K562 (cell line): ENCODE measurements around the gene ADNP. TPM values are rescaled to one million over a fixed set of nuclear protein-coding genes. Genes with fewer than 3 reads are reported as not detected.

Experiments used
- EHMT2 ChIP-seq: fragments of 450-650 bp; IDR thresholded peaks from 2 replicates; pipeline ENCODE4 v1.6.1; 2018; ENCODE audit warnings: antibody characterized with exemption
- HMG20B ChIP-seq: fragments of 250-450 bp; sonication (Bioruptor Pico); IDR thresholded peaks from 2 replicates; pipeline ENCODE4 v1.5.0; 2021; ENCODE audit warnings: mild to moderate bottlenecking
- MCM7 ChIP-seq, 2 experiments: fragments of 450-650 bp; IDR thresholded peaks; 2 replicates each; pipeline ENCODE4 v1.6.1; 2016 to 2018
- NFIX ChIP-seq: fragments of 250-450 bp; sonication (Bioruptor Pico); IDR thresholded peaks from 2 replicates; pipeline ENCODE4 v1.4.0; 2020; ENCODE audit warnings: low read depth, mild to moderate bottlenecking, moderate library complexity
- PCBP2 ChIP-seq: fragments of 200-400 bp; formaldehyde crosslinking; IDR thresholded peaks from 2 replicates; pipeline ENCODE4 v1.6.1; 2018; ENCODE audit warnings: low read length, low read depth, mild to moderate bottlenecking, moderate library complexity; ENCODE audit not compliant: poor library complexity, severe bottlenecking
- WHSC1 ChIP-seq: IDR thresholded peaks from one replicate; pipeline ENCODE4 v1.6.1; 2012; ENCODE audit warnings: low read length, control low read depth, inconsistent platforms
- ZNF143 ChIP-seq: sonication (generic); formaldehyde crosslinking; IDR thresholded peaks from 2 replicates; pipeline ENCODE4 v1.9.0; 2022; ENCODE audit warnings: mild to moderate bottlenecking, missing genetic modification reagents
- ZNF586 ChIP-seq: fragments of 450-650 bp; formaldehyde crosslinking; conservative IDR thresholded peaks from 2 replicates; pipeline ENCODE4 v1.4.0; 2020; ENCODE audit warnings: mild to moderate bottlenecking, moderate library complexity
- polyA plus RNA-seq, 8 experiments: library from polyadenylated mRNA; depleted of rRNA in 4 of 8; stranded (reverse) in 5 of 8; unstranded in 3 of 8; fragments of >200 nt; fragmentation: Nextera tagmentation in 2 of 8; fragmentation: Illumina TruSeq in 1 of 8; extraction: Ambion mirVana in 2 of 8; extraction: Trizol in 1 of 8; gene quantifications; 2 replicates each; pipeline versions ENCODE4 v1.2.1 to v1.2.3, GENCODE V29; 2011 to 2014; ENCODE audit warnings: inconsistent platforms in 1 of 8, missing spikeins in 1 of 8
- total RNA-seq, 7 experiments: library from RNA; depleted of rRNA in 6 of 7; stranded (reverse); fragments of >200 nt in 6 of 7; fragmentation: Illumina TruSeq in 2 of 7; extraction: Trizol in 2 of 7; gene quantifications; 2 replicates each; pipeline versions ENCODE4 v1.2.1 to v1.2.3, GENCODE V29; 2011 to 2021; ENCODE audit warnings: low replicate concordance in 1 of 7
- TF ChIP-seq, protein P1 (sequence below), 2 experiments: fragments of 450-650 bp; formaldehyde crosslinking in 1 of 2; IDR thresholded peaks; 2 replicates each; pipeline versions ENCODE4 v1.4.0 to v1.6.1; 2014 to 2020; ENCODE audit warnings: mild to moderate bottlenecking in 2 of 2, borderline replicate concordance in 1 of 2, low read depth in 1 of 2
- TF ChIP-seq, protein P2 (sequence below): fragments of 250-450 bp; sonication (Bioruptor Pico); IDR thresholded peaks from 2 replicates; pipeline ENCODE4 v1.5.0; 2020; ENCODE audit warnings: mild to moderate bottlenecking, borderline replicate concordance
- TF ChIP-seq, protein P3 (sequence below): sonication (generic); formaldehyde crosslinking; IDR thresholded peaks from 2 replicates; pipeline ENCODE4 v1.8.0; 2022; ENCODE audit warnings: missing genetic modification reagents, mild to moderate bottlenecking, borderline replicate concordance
- TF ChIP-seq, protein P4 (sequence below): fragments of 250-450 bp; sonication (Bioruptor Pico); IDR thresholded peaks from 2 replicates; pipeline ENCODE4 v1.8.0; 2022; ENCODE audit warnings: inconsistent platforms, mild to moderate bottlenecking, moderate library complexity, borderline replicate concordance

ADNP gene
- total and polyA plus RNA-seq, 9 of the 15 experiments (the other 6 are each of a cell fraction or from before 2014, with no cell fraction given) = 17.8 to 59.9 (median 25.3) TPM

DNA sequence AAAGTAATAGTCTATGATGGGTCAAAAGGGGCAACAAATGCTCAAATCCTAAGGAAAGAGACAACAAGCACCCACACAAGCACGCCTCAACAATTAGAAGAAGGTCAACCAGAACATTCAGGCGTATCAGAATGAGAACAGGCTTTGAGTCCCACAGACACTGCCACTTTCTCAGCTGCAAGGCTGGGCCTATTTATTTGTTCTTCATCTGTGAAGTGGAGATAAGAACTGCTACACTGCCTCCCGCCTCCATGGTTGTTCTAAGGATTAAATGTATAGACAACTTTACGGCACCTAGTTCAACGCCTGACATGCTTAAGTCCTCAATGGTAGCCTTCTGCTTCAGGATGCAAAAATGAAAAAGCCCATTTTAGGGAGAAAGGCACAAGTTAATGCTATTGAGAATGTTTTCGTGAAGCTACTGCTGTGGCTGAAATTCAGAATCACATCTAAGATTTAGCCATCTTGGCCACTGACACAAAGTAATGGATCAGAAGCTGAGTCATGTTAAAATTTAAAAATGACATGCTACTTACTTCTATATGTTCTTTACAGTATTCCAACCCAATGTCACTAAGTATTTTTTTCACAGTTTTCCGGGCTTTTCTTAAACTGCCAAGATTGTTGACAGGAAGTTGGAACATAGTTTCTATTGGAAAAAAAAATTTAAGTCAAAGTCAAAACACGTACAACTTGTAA, 27.7 kb downstream of the ADNP start (continued):
- TF ChIP-seq, protein P1, sequence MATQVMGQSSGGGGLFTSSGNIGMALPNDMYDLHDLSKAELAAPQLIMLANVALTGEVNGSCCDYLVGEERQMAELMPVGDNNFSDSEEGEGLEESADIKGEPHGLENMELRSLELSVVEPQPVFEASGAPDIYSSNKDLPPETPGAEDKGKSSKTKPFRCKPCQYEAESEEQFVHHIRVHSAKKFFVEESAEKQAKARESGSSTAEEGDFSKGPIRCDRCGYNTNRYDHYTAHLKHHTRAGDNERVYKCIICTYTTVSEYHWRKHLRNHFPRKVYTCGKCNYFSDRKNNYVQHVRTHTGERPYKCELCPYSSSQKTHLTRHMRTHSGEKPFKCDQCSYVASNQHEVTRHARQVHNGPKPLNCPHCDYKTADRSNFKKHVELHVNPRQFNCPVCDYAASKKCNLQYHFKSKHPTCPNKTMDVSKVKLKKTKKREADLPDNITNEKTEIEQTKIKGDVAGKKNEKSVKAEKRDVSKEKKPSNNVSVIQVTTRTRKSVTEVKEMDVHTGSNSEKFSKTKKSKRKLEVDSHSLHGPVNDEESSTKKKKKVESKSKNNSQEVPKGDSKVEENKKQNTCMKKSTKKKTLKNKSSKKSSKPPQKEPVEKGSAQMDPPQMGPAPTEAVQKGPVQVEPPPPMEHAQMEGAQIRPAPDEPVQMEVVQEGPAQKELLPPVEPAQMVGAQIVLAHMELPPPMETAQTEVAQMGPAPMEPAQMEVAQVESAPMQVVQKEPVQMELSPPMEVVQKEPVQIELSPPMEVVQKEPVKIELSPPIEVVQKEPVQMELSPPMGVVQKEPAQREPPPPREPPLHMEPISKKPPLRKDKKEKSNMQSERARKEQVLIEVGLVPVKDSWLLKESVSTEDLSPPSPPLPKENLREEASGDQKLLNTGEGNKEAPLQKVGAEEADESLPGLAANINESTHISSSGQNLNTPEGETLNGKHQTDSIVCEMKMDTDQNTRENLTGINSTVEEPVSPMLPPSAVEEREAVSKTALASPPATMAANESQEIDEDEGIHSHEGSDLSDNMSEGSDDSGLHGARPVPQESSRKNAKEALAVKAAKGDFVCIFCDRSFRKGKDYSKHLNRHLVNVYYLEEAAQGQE (IDR thresholded peaks at IDR 0.05; ENCODE audit: borderline replicate concordance) = peak; percentile 19; the same call in 1 of the 2 replicates
- TF ChIP-seq, protein P1 (CRISPR knock-in tag; IDR thresholded peaks at IDR 0.05; ENCODE audit: low read depth) = no peak
- TF ChIP-seq ZNF586 (CRISPR knock-in tag) (no peak), PCBP2 (no peak), EHMT2 (peak; percentile 74; the same call in 1 of the 2 replicates), WHSC1 (no peak), MCM7 (IDR thresholded peaks at IDR 0.05) (no peak), NFIX (CRISPR knock-in tag) (no peak), HMG20B (no peak), ZNF143 (no peak)
- TF ChIP-seq, protein P2, sequence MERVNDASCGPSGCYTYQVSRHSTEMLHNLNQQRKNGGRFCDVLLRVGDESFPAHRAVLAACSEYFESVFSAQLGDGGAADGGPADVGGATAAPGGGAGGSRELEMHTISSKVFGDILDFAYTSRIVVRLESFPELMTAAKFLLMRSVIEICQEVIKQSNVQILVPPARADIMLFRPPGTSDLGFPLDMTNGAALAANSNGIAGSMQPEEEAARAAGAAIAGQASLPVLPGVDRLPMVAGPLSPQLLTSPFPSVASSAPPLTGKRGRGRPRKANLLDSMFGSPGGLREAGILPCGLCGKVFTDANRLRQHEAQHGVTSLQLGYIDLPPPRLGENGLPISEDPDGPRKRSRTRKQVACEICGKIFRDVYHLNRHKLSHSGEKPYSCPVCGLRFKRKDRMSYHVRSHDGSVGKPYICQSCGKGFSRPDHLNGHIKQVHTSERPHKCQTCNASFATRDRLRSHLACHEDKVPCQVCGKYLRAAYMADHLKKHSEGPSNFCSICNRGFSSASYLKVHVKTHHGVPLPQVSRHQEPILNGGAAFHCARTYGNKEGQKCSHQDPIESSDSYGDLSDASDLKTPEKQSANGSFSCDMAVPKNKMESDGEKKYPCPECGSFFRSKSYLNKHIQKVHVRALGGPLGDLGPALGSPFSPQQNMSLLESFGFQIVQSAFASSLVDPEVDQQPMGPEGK (CRISPR knock-in tag) = no peak
- TF ChIP-seq, protein P3, sequence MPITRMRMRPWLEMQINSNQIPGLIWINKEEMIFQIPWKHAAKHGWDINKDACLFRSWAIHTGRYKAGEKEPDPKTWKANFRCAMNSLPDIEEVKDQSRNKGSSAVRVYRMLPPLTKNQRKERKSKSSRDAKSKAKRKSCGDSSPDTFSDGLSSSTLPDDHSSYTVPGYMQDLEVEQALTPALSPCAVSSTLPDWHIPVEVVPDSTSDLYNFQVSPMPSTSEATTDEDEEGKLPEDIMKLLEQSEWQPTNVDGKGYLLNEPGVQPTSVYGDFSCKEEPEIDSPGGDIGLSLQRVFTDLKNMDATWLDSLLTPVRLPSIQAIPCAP (CRISPR knock-in tag) = no peak
- TF ChIP-seq, protein P4, sequence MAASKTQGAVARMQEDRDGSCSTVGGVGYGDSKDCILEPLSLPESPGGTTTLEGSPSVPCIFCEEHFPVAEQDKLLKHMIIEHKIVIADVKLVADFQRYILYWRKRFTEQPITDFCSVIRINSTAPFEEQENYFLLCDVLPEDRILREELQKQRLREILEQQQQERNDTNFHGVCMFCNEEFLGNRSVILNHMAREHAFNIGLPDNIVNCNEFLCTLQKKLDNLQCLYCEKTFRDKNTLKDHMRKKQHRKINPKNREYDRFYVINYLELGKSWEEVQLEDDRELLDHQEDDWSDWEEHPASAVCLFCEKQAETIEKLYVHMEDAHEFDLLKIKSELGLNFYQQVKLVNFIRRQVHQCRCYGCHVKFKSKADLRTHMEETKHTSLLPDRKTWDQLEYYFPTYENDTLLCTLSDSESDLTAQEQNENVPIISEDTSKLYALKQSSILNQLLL (CRISPR knock-in tag) = no peak
